AG09309 (cell line): ENCODE measurements around the gene PIWIL4.

ENCODE experiments used
- DNase-seq: peaks from one replicate; pipeline ENCODE4 v3.0.0-alpha.2; 2010; ENCODE audit warnings: low read depth
- H3K4me3 ChIP-seq: 2 replicates; pipeline ENCODE4 v1.5.1; 2011; ENCODE audit warnings: mild to moderate bottlenecking, low read depth, low read length, moderate library complexity; ENCODE audit not compliant: control insufficient read depth
- TF ChIP-seq, protein P1 (sequence below): IDR thresholded peaks from 2 replicates; pipeline ENCODE4 v1.5.1; 2011; ENCODE audit warnings: mild to moderate bottlenecking, low read depth, low read length, inconsistent platforms; ENCODE audit not compliant: insufficient read depth, control insufficient read depth; ENCODE audit errors: missing control alignments

PIWIL4 gene

GRCh38 chr11:94567181-94567670 lies at the start of gene PIWIL4:
Gene PIWIL4, plus strand, starts transcription at chr11:94567368. Its CDS starts 151 bp downstream, at chr11:94567519.
- DNase-seq, result no peak
- TF ChIP-seq, protein P1, sequence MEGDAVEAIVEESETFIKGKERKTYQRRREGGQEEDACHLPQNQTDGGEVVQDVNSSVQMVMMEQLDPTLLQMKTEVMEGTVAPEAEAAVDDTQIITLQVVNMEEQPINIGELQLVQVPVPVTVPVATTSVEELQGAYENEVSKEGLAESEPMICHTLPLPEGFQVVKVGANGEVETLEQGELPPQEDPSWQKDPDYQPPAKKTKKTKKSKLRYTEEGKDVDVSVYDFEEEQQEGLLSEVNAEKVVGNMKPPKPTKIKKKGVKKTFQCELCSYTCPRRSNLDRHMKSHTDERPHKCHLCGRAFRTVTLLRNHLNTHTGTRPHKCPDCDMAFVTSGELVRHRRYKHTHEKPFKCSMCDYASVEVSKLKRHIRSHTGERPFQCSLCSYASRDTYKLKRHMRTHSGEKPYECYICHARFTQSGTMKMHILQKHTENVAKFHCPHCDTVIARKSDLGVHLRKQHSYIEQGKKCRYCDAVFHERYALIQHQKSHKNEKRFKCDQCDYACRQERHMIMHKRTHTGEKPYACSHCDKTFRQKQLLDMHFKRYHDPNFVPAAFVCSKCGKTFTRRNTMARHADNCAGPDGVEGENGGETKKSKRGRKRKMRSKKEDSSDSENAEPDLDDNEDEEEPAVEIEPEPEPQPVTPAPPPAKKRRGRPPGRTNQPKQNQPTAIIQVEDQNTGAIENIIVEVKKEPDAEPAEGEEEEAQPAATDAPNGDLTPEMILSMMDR, result no peak
- no peak within 1 kb of the TSS for H3K4me3 ChIP-seq

DNA sequence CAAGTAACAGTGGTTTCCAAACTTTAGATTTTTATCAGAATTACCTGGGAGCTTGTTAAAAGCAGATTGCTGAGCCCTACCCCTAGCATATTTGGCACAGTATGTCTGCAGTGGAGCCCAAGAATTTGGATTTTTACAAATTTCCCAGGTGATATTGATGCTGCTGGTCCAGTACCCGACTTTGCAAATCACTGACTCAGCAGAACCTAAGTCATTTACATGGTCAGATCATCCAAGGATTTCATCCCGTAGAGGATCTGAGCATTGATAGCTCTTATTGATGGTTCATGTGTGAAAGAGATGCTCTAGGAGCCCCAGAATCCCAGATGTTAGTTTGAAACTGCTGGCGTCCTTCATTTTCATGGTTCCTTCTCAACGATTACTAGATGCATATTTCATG lies 48.9 kb upstream of the PIWIL4 start:
- TF ChIP-seq, protein P1, result no peak
- no peak overlapping the region for H3K4me3 ChIP-seq
- no peak for DNase-seq

DNA sequence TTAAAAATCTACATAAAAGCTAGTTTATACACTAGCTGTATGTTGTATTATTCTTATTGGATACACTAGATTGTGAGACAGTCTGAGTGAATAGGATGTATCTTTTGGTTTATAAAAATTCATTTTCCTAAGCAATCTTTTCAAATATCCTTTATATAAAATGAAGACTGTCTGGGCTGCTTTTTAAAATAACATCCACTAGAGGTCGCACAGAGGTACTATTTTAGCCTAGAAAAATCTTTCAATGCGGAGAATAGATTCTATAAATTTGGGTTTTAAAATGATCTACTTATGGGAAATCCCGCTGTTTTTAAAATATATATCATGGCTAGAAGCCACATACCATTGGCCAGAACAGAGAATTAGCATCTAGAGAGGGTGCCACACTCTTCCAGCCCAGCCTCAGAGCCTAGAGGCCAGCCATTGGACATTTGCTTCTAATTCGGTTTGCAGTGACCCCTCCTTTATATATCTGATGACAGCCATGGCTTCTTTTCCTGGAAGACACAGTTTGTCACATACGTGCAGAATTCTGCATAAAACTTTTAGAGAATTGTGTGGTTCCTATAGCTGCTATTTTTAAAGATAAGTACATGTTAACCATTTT lies 47.6 kb upstream of the PIWIL4 start:
- H3K4me3 ChIP-seq, result no peak overlapping the region
- no peak for DNase-seq
- TF ChIP-seq, protein P1, result peak; percentile 49

DNA sequence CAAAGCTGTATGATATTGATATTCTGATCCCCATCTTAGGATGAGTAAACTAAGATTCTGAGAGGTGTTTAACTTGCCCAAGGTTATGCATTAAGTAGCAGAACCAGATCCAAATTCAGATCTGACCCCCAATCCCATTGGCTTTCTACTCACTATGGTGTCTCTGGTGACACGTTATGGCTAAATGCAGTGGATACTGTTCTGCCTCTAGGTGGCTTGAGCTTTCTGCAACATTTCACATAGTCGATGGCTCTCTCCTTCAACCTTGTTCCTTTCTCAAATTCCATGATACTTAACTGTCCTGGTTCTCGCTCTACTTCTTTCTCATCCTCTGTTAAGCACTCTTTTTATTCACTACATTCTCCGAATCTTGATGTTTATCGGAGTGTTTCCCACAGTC lies 45.5 kb upstream of the PIWIL4 start:
- H3K4me3 ChIP-seq, result no peak overlapping the region
- TF ChIP-seq, protein P1, result peak; percentile 60
- DNase-seq, result no peak

- no peak for DNase-seq
- H3K4me3 ChIP-seq, result no peak overlapping the region
- TF ChIP-seq, protein P1, result no peak
These were observed 42.8 kb upstream of the PIWIL4 start for GRCh38 chr11:94524341-94524740.

- TF ChIP-seq, protein P1, result no peak
- no peak for DNase-seq
- H3K4me3 ChIP-seq, result no peak overlapping the region
These were observed 41.4 kb upstream of the PIWIL4 start for GRCh38 chr11:94525546-94526324.
